H54 (cell line): ENCODE results near the gene NCOA5.

Experiments
- DNase-seq: peaks from one replicate; pipeline ENCODE4 v3.0.0; 2011; ENCODE audit warnings: low spot score, mixed read lengths; ENCODE audit not compliant: insufficient read length
- FAIRE-seq: peaks from 3 replicates; lab custom pipeline; 2011; peaks lifted over from hg19 to GRCh38; lab: Jason Lieb, UNC
- POLR2A ChIP-seq: IDR thresholded peaks from 2 replicates; pipeline ENCODE4 v1.6.1; 2011; ENCODE audit warnings: low read depth, mild to moderate bottlenecking, low read length

The NCOA5 gene

GRCh38 chr20:46089417-46090388 lies at the start of gene NCOA5:
Gene NCOA5, minus strand, starts transcription at chr20:46089962. Its CDS starts 10,538 bp downstream, at chr20:46079424.
- DNase-seq, result peak; percentile 96
- peak; percentile 36 for FAIRE-seq
- TF ChIP-seq POLR2A, result peak; percentile 92

GRCh38 chr20:46139266-46139889 lies 49.6 kb upstream of the NCOA5 start:
- FAIRE-seq (no peak), DNase-seq (no peak)
- TF ChIP-seq POLR2A, result no peak

GRCh38 chr20:46137816-46138215 lies 48.1 kb upstream of the NCOA5 start:
- FAIRE-seq (no peak), DNase-seq (no peak)
- TF ChIP-seq POLR2A, result no peak

GRCh38 chr20:46135856-46136633 lies 46.3 kb upstream of the NCOA5 start:
- no peak for DNase-seq
- FAIRE-seq, result no peak
- TF ChIP-seq POLR2A, result no peak

GRCh38 chr20:46134716-46135115 lies 45.0 kb upstream of the NCOA5 start:
- TF ChIP-seq POLR2A, result no peak
- DNase-seq (no peak), FAIRE-seq (no peak)

- FAIRE-seq, result no peak
- no peak for TF ChIP-seq POLR2A
- DNase-seq, result no peak
Measured at GRCh38 chr20:46133886-46134654, 44.3 kb upstream of the NCOA5 start.

GRCh38 chr20:46132705-46133120 lies 43.0 kb upstream of the NCOA5 start:
- no peak for TF ChIP-seq POLR2A
- DNase-seq (peak; percentile 79), FAIRE-seq (no peak)

- FAIRE-seq, result no peak
- DNase-seq, result no peak
- no peak for TF ChIP-seq POLR2A
Measured at GRCh38 chr20:46131396-46131795, 41.6 kb upstream of the NCOA5 start.

GRCh38 chr20:46130534-46130933 lies 40.8 kb upstream of the NCOA5 start:
- DNase-seq (no peak), FAIRE-seq (no peak)
- TF ChIP-seq POLR2A, result no peak

GRCh38 chr20:46129955-46130481 lies 40.3 kb upstream of the NCOA5 start:
- TF ChIP-seq POLR2A, result no peak
- no peak for FAIRE-seq
- no peak for DNase-seq

GRCh38 chr20:46128310-46129151 lies 38.8 kb upstream of the NCOA5 start:
- no peak for TF ChIP-seq POLR2A
- peak; percentile 47 for DNase-seq
- FAIRE-seq, result no peak
